ENCODE measurements around the gene ATP2B3.

DNA sequence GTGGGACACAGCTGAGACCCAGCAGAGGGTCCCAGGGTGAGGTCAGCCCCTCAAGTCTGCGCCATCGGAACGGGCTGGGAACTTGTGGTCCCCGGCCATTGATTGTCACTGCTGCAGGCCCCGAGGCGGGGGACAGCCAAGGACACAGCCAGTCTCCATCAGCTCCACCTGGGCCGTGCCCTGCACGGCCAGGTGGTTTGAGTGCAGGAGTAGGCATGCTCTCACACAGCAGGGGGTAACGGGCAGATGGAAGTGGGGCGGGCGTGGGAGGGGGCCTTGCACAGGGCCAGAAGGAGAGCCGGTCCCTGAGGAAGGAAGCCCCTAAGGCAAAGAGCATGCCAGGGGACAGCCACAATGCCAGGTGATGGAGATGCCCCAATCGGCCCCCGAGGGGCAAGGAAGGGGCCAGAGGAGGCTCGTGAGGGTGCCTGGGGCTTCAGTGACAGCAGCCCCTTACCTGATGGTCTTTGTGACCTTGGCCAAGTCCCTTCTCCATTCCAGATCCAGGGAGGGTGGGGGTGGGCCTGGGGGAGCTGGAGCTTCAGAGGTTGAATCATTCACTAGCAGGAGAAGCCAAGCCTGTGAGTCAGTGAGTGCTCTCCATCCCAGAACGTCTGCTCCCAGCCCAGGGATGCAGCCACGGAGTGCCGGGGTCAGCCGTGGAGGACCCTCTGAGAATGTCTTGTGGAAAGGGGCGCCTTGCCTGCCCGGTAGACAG, 2.3 kb downstream of the ATP2B3 start:
- no peak for TF ChIP-seq L3MBTL2 (conservative IDR thresholded peaks at IDR 0.05)
- TF ChIP-seq FOXK2 (IDR thresholded peaks at IDR 0.05), result no peak
- no peak for TF ChIP-seq SP1 (IDR thresholded peaks at IDR 0.05)
- TF ChIP-seq FOXM1 (IDR thresholded peaks at IDR 0.05; ENCODE audit: borderline replicate concordance), result no peak
- no peak for TF ChIP-seq ARNT (IDR thresholded peaks at IDR 0.05)
- TF ChIP-seq ELF4 (IDR thresholded peaks at IDR 0.05), result no peak
- TF ChIP-seq HDGF (IDR thresholded peaks at IDR 0.05; ENCODE audit: borderline replicate concordance), result no peak
- no peak for TF ChIP-seq TARDBP (IDR thresholded peaks at IDR 0.05)
- no peak for TF ChIP-seq ZNF384 (IDR thresholded peaks at IDR 0.05)
- no peak for TF ChIP-seq BHLHE40 (IDR thresholded peaks at IDR 0.05; ENCODE audit: borderline replicate concordance)
- TF ChIP-seq NFRKB (IDR thresholded peaks at IDR 0.05), result no peak
